Measurements from ENCODE around the gene SH3BP2.

- TF ChIP-seq POLR2A (IDR thresholded peaks at IDR 0.05), result no peak
- TF ChIP-seq, protein P1, sequence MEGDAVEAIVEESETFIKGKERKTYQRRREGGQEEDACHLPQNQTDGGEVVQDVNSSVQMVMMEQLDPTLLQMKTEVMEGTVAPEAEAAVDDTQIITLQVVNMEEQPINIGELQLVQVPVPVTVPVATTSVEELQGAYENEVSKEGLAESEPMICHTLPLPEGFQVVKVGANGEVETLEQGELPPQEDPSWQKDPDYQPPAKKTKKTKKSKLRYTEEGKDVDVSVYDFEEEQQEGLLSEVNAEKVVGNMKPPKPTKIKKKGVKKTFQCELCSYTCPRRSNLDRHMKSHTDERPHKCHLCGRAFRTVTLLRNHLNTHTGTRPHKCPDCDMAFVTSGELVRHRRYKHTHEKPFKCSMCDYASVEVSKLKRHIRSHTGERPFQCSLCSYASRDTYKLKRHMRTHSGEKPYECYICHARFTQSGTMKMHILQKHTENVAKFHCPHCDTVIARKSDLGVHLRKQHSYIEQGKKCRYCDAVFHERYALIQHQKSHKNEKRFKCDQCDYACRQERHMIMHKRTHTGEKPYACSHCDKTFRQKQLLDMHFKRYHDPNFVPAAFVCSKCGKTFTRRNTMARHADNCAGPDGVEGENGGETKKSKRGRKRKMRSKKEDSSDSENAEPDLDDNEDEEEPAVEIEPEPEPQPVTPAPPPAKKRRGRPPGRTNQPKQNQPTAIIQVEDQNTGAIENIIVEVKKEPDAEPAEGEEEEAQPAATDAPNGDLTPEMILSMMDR (IDR thresholded peaks at IDR 0.05), result no peak
Measured at GRCh38 chr4:2832309-2832980, 39.6 kb downstream of the SH3BP2 start.
